HG03280 (cell line): ENCODE data around the gene FAM163A.
"Not testable (repeated sequence)": the region's sequence is repeated elsewhere in the genome, so short reads cannot be mapped to it uniquely, and the experiment has no call there.

Experiments used
- ATAC-seq: cut with Tn5 transposase; IDR thresholded peaks from one replicate; pipeline ENCODE4 v1.9.1; 2021; ENCODE audit warnings: mild to moderate bottlenecking, moderate library complexity; ENCODE audit not compliant: unreplicated experiment

The FAM163A gene

GRCh38 chr1:179786815-179787685 lies 44.0 kb downstream of the FAM163A start:
- no peak for ATAC-seq

GRCh38 chr1:179788259-179788658 lies 45.2 kb downstream of the FAM163A start:
- ATAC-seq: no peak

- no peak for ATAC-seq
These were observed 50.2 kb downstream of the FAM163A start for GRCh38 chr1:179793281-179793680.

- no peak for ATAC-seq
These were observed 51.1 kb downstream of the FAM163A start for GRCh38 chr1:179794146-179794545.

- no peak for ATAC-seq
These were observed 51.6 kb downstream of the FAM163A start for GRCh38 chr1:179794669-179795068.

- no peak for ATAC-seq
These were observed 55.2 kb downstream of the FAM163A start for GRCh38 chr1:179798213-179798863.

- no peak for ATAC-seq
These were observed 55.9 kb downstream of the FAM163A start for GRCh38 chr1:179798864-179799516.

- no peak for ATAC-seq
These were observed 57.4 kb downstream of the FAM163A start for GRCh38 chr1:179800481-179800880.

GRCh38 chr1:179803104-179803503 lies 60.0 kb downstream of the FAM163A start:
- no peak for ATAC-seq

- no peak for ATAC-seq
These were observed 60.8 kb downstream of the FAM163A start for GRCh38 chr1:179803918-179804317.

GRCh38 chr1:179804417-179804816 lies 61.3 kb downstream of the FAM163A start:
- ATAC-seq: not testable (repeated sequence)

- ATAC-seq: no peak
These were observed 62.5 kb downstream of the FAM163A start for GRCh38 chr1:179805291-179806195.

GRCh38 chr1:179806333-179806732 lies 63.2 kb downstream of the FAM163A start:
- ATAC-seq: no peak

- no peak for ATAC-seq
These were observed 64.2 kb downstream of the FAM163A start for GRCh38 chr1:179807291-179807690.

- no peak for ATAC-seq
These were observed 64.8 kb downstream of the FAM163A start for GRCh38 chr1:179807691-179808485.

GRCh38 chr1:179808503-179808902 lies 65.4 kb downstream of the FAM163A start:
- no peak for ATAC-seq

GRCh38 chr1:179809506-179810366 lies 66.6 kb downstream of the FAM163A start:
- peak; percentile 74 for ATAC-seq

GRCh38 chr1:179810367-179810715 lies 67.2 kb downstream of the FAM163A start:
- no peak for ATAC-seq
